GM06990 (cell line): ENCODE data around the gene SYNDIG1.

ENCODE experiments used
- DNase-seq: peaks from one replicate; pipeline ENCODE4 v3.0.0-alpha.2; 2011; ENCODE audit not compliant: insufficient read length; ENCODE audit errors: extremely low read depth
- H3K27me3 ChIP-seq: replicated peaks from 2 replicates; pipeline ENCODE4 v1.6.0; 2011; ENCODE audit warnings: low read length; ENCODE audit not compliant: control insufficient read depth, insufficient read depth
- H3K36me3 ChIP-seq: 2 replicates; pipeline ENCODE4 v1.5.1; 2011; ENCODE audit warnings: low read length; ENCODE audit not compliant: control insufficient read depth, insufficient read depth
- H3K4me3 ChIP-seq: replicated peaks from 2 replicates; pipeline ENCODE4 v1.5.1; 2011; ENCODE audit warnings: low read depth, mild to moderate bottlenecking, control low read depth, low read length
- TF ChIP-seq, protein P1 (sequence below): IDR thresholded peaks from 2 replicates; pipeline ENCODE4 v1.5.1; 2011; ENCODE audit warnings: low read length, control low read depth, mild to moderate bottlenecking, inconsistent platforms; ENCODE audit not compliant: insufficient read depth, poor library complexity, severe bottlenecking

Gene SYNDIG1

DNA sequence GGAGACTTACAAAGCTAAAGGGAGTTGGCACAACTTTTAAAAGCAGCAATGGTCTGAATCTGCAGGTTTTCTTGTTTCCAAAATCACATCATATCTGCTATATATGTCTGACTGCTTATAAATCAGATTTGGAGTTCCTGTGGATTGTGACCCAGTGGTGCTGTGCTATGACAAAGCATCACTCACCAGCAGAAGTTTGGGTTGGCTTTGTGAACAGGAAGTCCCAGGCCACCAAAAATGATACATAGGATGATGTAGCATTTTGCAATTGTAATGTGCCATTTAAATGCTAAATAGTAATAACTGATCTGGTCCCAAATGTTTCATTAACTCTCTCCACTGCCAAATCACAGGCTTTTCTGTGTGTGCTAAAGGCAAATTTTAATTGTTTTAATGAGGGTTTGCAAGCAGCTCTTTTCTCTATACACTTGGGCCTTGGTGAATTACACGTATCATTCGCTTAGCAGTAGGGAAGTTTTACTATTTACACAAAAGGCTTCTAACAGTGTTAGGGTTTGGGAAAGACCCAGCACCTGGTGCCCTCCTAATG lies 60.8 kb downstream of the SYNDIG1 start:
- H3K4me3 ChIP-seq: no peak overlapping the region
- H3K36me3 ChIP-seq: no peaks in the 10 kb centered on the region
- DNase-seq: no peak
- H3K27me3 ChIP-seq: no peaks in the 10 kb centered on the region
- TF ChIP-seq, protein P1, sequence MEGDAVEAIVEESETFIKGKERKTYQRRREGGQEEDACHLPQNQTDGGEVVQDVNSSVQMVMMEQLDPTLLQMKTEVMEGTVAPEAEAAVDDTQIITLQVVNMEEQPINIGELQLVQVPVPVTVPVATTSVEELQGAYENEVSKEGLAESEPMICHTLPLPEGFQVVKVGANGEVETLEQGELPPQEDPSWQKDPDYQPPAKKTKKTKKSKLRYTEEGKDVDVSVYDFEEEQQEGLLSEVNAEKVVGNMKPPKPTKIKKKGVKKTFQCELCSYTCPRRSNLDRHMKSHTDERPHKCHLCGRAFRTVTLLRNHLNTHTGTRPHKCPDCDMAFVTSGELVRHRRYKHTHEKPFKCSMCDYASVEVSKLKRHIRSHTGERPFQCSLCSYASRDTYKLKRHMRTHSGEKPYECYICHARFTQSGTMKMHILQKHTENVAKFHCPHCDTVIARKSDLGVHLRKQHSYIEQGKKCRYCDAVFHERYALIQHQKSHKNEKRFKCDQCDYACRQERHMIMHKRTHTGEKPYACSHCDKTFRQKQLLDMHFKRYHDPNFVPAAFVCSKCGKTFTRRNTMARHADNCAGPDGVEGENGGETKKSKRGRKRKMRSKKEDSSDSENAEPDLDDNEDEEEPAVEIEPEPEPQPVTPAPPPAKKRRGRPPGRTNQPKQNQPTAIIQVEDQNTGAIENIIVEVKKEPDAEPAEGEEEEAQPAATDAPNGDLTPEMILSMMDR: no peak

DNA sequence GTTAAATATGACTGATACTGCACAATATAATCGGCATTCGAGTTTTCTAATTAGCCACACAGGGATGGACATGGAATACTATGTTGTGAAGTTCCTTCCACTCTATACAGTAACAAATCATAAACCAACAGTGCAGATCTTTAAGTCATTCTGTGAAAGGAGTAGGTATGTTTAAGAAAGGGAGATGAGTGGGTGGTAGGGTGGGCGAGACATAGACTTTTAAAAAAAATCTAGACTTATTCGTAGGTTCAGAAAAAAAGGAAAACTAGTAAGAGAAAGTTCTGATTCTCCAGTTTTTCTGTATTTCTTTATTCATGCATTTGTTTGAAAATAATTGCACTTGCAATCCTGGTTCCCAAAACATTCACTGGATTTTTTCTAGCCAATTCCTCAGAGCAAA lies 61.8 kb downstream of the SYNDIG1 start:
- DNase-seq: no peak
- Histone ChIP-seq H3K4me3 (no peak overlapping the region), H3K27me3 (no peaks in the 10 kb centered on the region), H3K36me3 (no peaks in the 10 kb centered on the region)
- TF ChIP-seq, protein P1: no peak

DNA sequence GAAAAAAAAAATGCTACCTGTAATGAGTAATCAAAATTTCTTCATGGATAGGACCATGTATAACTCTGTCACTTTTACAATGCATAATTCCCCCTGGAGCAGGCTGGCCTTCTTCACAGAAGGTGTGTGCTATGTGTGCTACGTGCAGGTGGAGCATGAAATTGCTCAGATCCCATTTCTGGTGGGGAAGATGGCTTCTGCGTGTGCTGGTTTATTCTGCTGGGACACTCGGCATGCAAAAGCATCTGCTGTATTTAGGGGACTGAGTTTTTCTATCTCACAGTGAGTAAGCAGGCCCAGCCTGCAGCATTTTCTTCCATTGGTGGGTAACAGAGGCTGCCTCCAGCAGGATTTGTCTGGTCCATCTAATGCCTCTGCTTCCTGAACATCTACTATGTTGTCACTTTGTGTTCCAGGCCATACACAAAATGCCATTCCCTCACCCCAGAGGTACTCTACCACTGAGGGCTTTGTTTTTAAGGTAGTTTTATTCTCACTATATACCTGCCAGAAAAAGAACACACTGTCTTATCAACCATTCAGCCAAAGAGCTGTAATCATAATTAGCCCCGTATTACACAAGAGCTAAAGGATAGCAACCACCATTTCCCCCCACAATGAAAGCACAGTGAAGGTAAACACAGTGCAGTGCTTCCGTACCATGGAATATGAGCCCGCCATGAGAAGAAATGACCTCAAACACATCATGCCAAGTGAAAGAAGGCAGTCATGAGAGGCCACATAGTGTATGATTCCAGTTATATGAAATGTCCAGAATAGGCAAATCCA lies 62.4 kb downstream of the SYNDIG1 start:
- no peak for DNase-seq
- Histone ChIP-seq H3K4me3 (no peak overlapping the region), H3K36me3 (no peaks in the 10 kb centered on the region), H3K27me3 (no peaks in the 10 kb centered on the region)
- TF ChIP-seq, protein P1: no peak

DNA sequence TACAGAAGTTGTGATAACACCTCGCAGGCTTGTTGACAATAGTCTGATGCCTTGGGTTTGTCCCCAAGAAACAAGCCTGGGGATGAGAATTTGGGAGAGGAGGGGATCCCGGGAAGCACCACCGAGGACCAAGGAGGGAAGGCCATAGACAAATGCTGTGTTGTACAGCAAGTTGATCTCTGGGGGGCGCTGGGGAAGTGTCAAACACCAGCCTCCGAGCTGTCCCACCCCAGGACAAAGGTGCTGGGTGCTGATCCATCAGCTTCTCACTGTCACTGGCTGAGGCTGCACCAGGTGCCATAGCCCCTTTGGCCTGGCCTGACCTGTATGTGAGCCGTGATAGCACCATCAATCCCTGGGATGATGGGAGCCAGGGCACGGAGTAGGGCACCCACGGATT lies 64.0 kb downstream of the SYNDIG1 start:
- TF ChIP-seq, protein P1: peak; percentile 9
- Histone ChIP-seq H3K27me3 (no peaks in the 10 kb centered on the region), H3K4me3 (no peak overlapping the region), H3K36me3 (no peaks in the 10 kb centered on the region)
- DNase-seq: no peak

DNA sequence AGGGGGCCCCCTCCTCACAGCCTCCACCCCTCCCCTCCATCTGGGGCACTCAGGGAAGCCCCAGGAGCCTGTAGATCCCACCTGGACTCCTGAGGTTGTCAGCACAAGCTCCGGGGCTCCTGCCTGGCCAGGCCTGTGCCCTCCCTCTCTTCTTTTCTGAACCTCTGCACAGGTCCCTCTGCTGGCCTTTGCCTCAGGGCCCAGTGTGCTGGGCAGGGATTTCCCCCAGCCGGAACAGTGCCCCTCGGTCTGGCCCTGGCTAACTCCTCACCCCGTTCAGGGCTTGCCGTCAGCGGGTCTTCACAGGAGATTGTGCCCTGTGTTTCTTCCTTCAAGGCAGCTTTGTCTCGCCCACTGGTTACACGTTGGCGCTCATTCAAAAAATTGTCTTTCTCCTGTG lies 64.9 kb downstream of the SYNDIG1 start:
- no peaks in the 10 kb centered on the region for H3K27me3 ChIP-seq
- DNase-seq: no peak
- TF ChIP-seq, protein P1: no peak
- no peak overlapping the region for H3K4me3 ChIP-seq
- H3K36me3 ChIP-seq: no peaks in the 10 kb centered on the region
